Upper lobe of right lung (tissue), 1 donor: ENCODE results near the gene FZR1. TPM values are rescaled to one million over a fixed set of nuclear protein-coding genes. Genes with fewer than 3 reads are reported as not detected.

ENCODE experiments used
- ATAC-seq: fragments of 200-7000 bp; cut with Tn5 transposase; one replicate; pipeline ENCODE4 v1.9.1; 2020; ENCODE audit warnings: mild to moderate bottlenecking, moderate library complexity
- DNase-seq: peaks from one replicate; pipeline ENCODE4 v3.0.0-alpha.2; 2020
- H3K27ac ChIP-seq: fragments of 200-600 bp; one replicate; pipeline ENCODE4 v1.8.0; 2022
- H3K27me3 ChIP-seq: fragments of 200-600 bp; one replicate; pipeline ENCODE4 v1.8.0; 2022; ENCODE audit warnings: mild to moderate bottlenecking
- H3K36me3 ChIP-seq: fragments of 200-600 bp; one replicate; pipeline ENCODE4 v1.8.0; 2022
- H3K4me1 ChIP-seq: fragments of 200-600 bp; one replicate; pipeline ENCODE4 v1.8.0; 2022
- H3K4me3 ChIP-seq: fragments of 200-600 bp; one replicate; pipeline ENCODE4 v1.8.0; 2022; ENCODE audit warnings: mild to moderate bottlenecking
- H3K9me3 ChIP-seq: fragments of 200-600 bp; one replicate; pipeline ENCODE4 v1.8.0; 2022
- intact Hi-C: fragments of 100-400 bp; cut with DNase I; formaldehyde crosslinking; loops from one replicate; pipeline ENCODE4 v1.11.0; 2022
- total RNA-seq: library from RNA; stranded (reverse); fragmentation: NEBNext Ultra II Directional; extraction: Animal tissue kit (Norgen Biotek cat#: 25700); gene quantifications from one replicate; pipeline ENCODE4 v1.2.1, GENCODE V29; 2021
- TF ChIP-seq, protein P1 (sequence below): fragments of 200-600 bp; IDR thresholded peaks from one replicate; pipeline ENCODE4 v1.8.0; 2022; ENCODE audit warnings: antibody characterized with exemption
- donor health status: DM: no; HTN: yes; CAD: no; lungs with severe emphysema.

The FZR1 gene
- total RNA-seq, 1 donor from 2014 or later: 30.8 TPM

GRCh38 chr19:3532154-3532786 lies 26.2 kb downstream of the FZR1 start:
- H3K27ac ChIP-seq: no peak overlapping the region
- no peak for DNase-seq
- no peak overlapping the region for H3K4me3 ChIP-seq
- H3K9me3 ChIP-seq: no peaks in the 10 kb centered on the region
- TF ChIP-seq, protein P1, sequence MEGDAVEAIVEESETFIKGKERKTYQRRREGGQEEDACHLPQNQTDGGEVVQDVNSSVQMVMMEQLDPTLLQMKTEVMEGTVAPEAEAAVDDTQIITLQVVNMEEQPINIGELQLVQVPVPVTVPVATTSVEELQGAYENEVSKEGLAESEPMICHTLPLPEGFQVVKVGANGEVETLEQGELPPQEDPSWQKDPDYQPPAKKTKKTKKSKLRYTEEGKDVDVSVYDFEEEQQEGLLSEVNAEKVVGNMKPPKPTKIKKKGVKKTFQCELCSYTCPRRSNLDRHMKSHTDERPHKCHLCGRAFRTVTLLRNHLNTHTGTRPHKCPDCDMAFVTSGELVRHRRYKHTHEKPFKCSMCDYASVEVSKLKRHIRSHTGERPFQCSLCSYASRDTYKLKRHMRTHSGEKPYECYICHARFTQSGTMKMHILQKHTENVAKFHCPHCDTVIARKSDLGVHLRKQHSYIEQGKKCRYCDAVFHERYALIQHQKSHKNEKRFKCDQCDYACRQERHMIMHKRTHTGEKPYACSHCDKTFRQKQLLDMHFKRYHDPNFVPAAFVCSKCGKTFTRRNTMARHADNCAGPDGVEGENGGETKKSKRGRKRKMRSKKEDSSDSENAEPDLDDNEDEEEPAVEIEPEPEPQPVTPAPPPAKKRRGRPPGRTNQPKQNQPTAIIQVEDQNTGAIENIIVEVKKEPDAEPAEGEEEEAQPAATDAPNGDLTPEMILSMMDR: no peak
- intact Hi-C loops: no loop called here
- no peak for ATAC-seq
- no peaks in the 10 kb centered on the region for H3K27me3 ChIP-seq
- H3K4me1 ChIP-seq: no peaks in the 10 kb centered on the region
- peaks cover 67% of the 10 kb centered on the region for H3K36me3 ChIP-seq

DNA sequence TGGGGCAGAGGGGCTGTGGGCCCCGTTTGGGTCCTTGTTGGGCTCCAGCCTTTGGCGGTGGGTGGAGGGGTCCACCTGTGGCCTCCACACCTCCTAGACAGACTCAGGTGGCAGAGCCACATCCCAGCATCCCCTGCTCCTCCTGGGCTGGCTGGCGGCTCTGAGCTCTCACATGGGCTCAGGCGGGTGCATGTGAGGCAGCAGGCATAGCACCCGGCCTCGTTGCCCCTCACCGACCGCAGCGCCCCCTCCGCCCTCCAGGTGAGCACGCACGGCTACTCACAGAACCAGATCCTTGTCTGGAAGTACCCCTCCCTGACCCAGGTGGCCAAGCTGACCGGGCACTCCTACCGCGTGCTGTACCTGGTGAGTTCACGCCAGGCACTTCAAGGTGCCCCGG lies 26.9 kb downstream of the FZR1 start:
- no peaks in the 10 kb centered on the region for H3K9me3 ChIP-seq
- ATAC-seq (no peak), DNase-seq (no peak)
- H3K27ac ChIP-seq: no peak overlapping the region
- H3K4me3 ChIP-seq: no peak overlapping the region
- intact Hi-C loops: no loop called here
- peaks cover 61% of the 10 kb centered on the region for H3K36me3 ChIP-seq
- TF ChIP-seq, protein P1: no peak
- H3K27me3 ChIP-seq: no peaks in the 10 kb centered on the region
- no peaks in the 10 kb centered on the region for H3K4me1 ChIP-seq

GRCh38 chr19:3533563-3534216 lies 27.6 kb downstream of the FZR1 start:
- Histone ChIP-seq H3K4me1 (no peaks in the 10 kb centered on the region), H3K27ac (no peak overlapping the region), H3K36me3 (peaks cover 61% of the 10 kb centered on the region), H3K9me3 (no peaks in the 10 kb centered on the region), H3K4me3 (no peak overlapping the region), H3K27me3 (no peaks in the 10 kb centered on the region)
- intact Hi-C loops: no loop called here
- ATAC-seq: no peak
- TF ChIP-seq, protein P1: no peak
- DNase-seq: no peak

DNA sequence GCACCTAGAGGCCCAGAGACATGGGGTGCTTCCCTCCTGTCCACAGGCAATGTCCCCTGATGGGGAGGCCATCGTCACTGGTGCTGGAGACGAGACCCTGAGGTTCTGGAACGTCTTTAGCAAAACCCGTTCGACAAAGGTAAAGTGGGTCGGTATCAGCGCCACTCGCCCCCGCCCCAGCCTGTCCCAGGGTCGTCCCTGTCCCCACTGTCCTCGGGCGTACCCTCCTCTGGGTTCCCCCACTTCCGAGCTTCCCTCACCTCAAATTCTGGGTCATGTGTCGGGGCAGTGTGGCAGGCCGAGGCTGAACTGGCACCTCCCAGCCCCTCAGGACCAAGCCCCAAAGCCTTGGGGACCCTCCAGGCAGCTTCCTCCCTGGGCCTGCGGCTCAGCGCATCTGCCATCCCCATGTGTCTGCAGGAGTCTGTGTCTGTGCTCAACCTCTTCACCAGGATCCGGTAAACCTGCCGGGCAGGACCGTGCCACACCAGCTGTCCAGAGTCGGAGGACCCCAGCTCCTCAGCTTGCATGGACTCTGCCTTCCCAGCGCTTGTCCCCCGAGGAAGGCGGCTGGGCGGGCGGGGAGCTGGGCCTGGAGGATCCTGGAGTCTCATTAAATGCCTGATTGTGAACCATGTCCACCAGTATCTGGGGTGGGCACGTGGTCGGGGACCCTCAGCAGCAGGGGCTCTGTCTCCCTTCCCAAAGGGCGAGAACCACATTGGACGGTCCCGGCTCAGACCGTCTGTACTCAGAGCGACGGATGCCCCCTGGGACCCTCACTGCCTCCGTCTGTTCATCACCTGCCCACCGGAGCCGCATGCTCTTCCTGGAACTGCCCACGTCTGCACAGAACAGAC lies 28.5 kb downstream of the FZR1 start:
- ATAC-seq: no peak
- Histone ChIP-seq H3K4me3 (no peak overlapping the region), H3K4me1 (no peaks in the 10 kb centered on the region), H3K36me3 (peaks cover 61% of the 10 kb centered on the region), H3K27me3 (no peaks in the 10 kb centered on the region), H3K9me3 (no peaks in the 10 kb centered on the region), H3K27ac (no peak overlapping the region)
- intact Hi-C loops: no loop called here
- no peak for DNase-seq
- TF ChIP-seq, protein P1: no peak

DNA sequence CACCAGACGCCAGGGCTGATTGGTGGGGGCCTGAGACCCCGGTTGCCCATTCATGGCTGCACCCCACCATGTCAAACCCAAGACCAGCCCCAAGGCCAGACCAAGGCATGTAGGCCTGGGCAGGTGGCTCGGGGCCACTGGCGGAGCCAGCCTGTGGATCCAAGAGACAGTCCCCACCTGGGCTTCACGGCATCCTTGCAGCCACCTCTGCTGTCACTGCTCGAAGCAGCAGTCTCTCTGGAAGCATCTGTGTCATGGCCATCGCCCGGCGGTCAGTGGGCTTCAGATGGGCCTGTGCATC lies 29.1 kb downstream of the FZR1 start:
- Histone ChIP-seq H3K27ac (no peak overlapping the region), H3K4me1 (no peaks in the 10 kb centered on the region), H3K36me3 (peaks cover 61% of the 10 kb centered on the region), H3K27me3 (no peaks in the 10 kb centered on the region), H3K9me3 (no peaks in the 10 kb centered on the region), H3K4me3 (no peak overlapping the region)
- TF ChIP-seq, protein P1: no peak
- intact Hi-C loops: no loop called here
- DNase-seq (no peak), ATAC-seq (no peak)
